Measurements from ENCODE around the gene DUSP15. TPM values are rescaled to one million over a fixed set of nuclear protein-coding genes. Genes with fewer than 3 reads are reported as not detected.

The DUSP15 gene
- total and polyA plus RNA-seq, 9 of the 15 experiments (the other 6 are each of a cell fraction or from before 2014, with no cell fraction given), result 0.34 TPM; not detected in 8

DNA sequence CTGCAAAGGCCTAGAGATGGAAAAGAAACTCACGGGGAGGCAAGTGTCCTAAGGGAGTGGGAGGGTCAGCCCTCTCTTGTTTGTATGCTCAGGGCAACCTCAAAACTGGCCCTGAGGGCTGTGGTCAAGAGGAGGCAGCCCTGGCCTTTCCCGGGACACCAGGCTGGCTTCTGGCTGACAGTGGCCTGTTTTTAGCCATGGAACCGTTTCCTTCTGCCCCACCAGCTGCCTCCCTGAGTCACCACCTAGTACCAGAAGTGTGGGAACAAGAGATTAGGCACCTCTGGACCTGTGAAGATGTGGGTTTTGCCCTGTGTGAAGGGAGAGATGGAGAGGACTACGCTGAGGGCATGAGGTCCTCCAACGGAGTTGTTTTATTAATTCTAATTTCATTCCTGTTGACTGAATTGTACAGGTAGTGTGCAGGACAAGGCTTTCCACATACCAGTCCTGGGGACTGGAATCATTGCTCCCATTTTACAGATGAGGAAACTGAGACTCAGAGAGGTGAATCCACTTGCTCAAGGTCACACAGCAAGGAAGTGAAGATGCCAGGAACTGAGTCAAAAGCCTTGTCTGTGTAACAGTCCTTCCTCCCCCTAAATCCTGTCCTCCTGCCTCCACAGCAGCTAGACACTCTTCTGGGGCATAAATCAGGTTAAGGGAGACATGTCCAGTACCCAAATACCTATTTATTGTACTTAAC is 30.4 kb downstream of the DUSP15 start (continued):
- TF ChIP-seq ZFP36 (IDR thresholded peaks at IDR 0.05; ENCODE audit: low read depth, low read length, partially characterized antibody) (peak; percentile 82), RHOXF2B (CRISPR knock-in tag; conservative IDR thresholded peaks at IDR 0.05) (no peak), MCM2 (IDR thresholded peaks at IDR 0.05; ENCODE audit: low read depth) (no peak), RBM34 (IDR thresholded peaks at IDR 0.05; ENCODE audit: borderline replicate concordance, insufficient read depth, low read length) (no peak), MEIS2 (IDR thresholded peaks at IDR 0.05; ENCODE audit: partially characterized antibody) (no peak), RCOR1 (IDR thresholded peaks at IDR 0.05; ENCODE audit: borderline replicate concordance in 1 of 2, low read depth in 2 of 2, low read length in 2 of 2) (peak in 1 of 2 experiments; percentile 66; a peak in 2 of 4 replicates), FOS (IDR thresholded peaks at IDR 0.05; ENCODE audit: extremely low read depth, insufficient read length) (no peak), KDM1A (IDR thresholded peaks at IDR 0.05) (peak; percentile 83 to 91)
- TF ChIP-seq, protein P1, sequence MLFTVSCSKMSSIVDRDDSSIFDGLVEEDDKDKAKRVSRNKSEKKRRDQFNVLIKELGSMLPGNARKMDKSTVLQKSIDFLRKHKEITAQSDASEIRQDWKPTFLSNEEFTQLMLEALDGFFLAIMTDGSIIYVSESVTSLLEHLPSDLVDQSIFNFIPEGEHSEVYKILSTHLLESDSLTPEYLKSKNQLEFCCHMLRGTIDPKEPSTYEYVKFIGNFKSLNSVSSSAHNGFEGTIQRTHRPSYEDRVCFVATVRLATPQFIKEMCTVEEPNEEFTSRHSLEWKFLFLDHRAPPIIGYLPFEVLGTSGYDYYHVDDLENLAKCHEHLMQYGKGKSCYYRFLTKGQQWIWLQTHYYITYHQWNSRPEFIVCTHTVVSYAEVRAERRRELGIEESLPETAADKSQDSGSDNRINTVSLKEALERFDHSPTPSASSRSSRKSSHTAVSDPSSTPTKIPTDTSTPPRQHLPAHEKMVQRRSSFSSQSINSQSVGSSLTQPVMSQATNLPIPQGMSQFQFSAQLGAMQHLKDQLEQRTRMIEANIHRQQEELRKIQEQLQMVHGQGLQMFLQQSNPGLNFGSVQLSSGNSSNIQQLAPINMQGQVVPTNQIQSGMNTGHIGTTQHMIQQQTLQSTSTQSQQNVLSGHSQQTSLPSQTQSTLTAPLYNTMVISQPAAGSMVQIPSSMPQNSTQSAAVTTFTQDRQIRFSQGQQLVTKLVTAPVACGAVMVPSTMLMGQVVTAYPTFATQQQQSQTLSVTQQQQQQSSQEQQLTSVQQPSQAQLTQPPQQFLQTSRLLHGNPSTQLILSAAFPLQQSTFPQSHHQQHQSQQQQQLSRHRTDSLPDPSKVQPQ (CRISPR knock-in tag; IDR thresholded peaks at IDR 0.05; ENCODE audit: borderline replicate concordance), result no peak
- TF ChIP-seq, protein P2, sequence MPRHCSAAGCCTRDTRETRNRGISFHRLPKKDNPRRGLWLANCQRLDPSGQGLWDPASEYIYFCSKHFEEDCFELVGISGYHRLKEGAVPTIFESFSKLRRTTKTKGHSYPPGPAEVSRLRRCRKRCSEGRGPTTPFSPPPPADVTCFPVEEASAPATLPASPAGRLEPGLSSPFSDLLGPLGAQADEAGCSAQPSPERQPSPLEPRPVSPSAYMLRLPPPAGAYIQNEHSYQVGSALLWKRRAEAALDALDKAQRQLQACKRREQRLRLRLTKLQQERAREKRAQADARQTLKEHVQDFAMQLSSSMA (CRISPR knock-in tag; IDR thresholded peaks at IDR 0.05), result no peak
